ENCODE data around the gene KIF18B.
"Not testable (repeated sequence)": the region's sequence is repeated elsewhere in the genome, so short reads cannot be mapped to it uniquely, and the experiment has no call there.

Gene KIF18B

GRCh38 chr17:44969144-44969780 lies 21.7 kb upstream of the KIF18B start:
- no peak for DNase-seq (ENCODE audit: low spot score)

GRCh38 chr17:44968225-44969143 lies 20.9 kb upstream of the KIF18B start, which contains the start of gene C1QL1:
Gene C1QL1, minus strand, starts transcription at chr17:44968303. Its CDS starts 255 bp downstream, at chr17:44968048.
- DNase-seq (ENCODE audit: low spot score), result peak; percentile 90

- no peak for DNase-seq (ENCODE audit: low spot score)
Measured at GRCh38 chr17:44967907-44968224, 20.3 kb upstream of the KIF18B start.

GRCh38 chr17:44967026-44967906 lies 19.7 kb upstream of the KIF18B start:
- DNase-seq (ENCODE audit: low spot score), result no peak

DNA sequence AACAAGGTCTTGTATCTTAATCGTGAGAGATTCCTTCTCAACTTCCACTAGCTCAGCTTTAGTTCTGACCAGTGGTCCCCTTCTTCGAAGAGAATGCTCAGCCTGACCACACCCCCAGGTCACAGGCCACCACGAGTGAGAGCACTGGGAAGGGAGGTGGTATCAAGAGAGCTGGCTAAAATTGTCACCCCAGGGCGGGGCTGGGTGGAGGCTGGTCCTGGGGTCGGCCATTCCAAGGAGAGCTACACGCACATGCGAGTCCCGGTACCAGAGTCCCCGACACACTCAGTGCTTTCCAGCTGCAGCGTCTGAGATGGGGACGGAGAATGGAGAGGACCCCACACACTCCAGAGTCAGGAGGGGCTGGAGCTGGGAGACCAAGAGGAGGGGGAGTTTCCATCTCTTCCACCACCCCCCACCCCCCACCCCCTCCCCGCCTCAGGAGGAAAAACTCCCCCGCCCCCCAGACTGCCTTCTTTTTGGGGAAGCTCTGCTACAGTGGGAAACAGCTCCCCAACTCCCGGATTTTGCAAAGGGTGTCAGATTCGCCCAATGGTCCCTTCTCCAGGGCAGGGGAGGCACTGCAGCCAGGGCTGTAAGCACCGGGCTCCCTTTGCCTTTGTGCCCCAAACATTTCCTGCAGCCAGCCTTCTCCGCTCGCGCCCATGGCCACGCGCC lies 18.9 kb upstream of the KIF18B start:
- no peak for DNase-seq (ENCODE audit: low spot score)

GRCh38 chr17:44965481-44966234 lies 18.1 kb upstream of the KIF18B start:
- no peak for DNase-seq (ENCODE audit: low spot score)

DNA sequence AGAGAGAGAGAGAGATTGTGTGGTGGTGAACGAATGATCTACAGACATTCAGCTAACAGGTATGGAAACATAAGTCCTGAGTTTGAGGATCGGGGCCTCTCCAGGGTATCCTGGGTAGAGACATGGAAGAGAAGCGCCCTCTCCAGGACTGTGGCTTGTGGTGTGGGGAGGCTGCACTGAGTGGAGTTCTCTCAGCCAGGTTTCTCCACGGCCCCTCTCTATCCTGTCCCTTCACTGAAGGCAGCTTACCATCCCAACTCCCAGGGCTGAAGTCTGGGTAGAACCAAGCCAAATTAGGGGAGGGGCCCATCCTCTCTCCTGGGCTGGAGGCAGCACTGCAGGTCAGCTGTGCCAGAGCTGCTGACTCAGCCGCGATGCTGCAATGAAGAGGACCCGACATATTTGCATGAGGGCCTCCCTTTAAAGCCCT lies 14.4 kb upstream of the KIF18B start:
- no peak for DNase-seq (ENCODE audit: low spot score)

GRCh38 chr17:44960691-44961090 lies 13.1 kb upstream of the KIF18B start:
- DNase-seq (ENCODE audit: low spot score), result peak; percentile 73

- no peak for DNase-seq (ENCODE audit: low spot score)
Measured at GRCh38 chr17:44959821-44960531, 12.4 kb upstream of the KIF18B start.

DNA sequence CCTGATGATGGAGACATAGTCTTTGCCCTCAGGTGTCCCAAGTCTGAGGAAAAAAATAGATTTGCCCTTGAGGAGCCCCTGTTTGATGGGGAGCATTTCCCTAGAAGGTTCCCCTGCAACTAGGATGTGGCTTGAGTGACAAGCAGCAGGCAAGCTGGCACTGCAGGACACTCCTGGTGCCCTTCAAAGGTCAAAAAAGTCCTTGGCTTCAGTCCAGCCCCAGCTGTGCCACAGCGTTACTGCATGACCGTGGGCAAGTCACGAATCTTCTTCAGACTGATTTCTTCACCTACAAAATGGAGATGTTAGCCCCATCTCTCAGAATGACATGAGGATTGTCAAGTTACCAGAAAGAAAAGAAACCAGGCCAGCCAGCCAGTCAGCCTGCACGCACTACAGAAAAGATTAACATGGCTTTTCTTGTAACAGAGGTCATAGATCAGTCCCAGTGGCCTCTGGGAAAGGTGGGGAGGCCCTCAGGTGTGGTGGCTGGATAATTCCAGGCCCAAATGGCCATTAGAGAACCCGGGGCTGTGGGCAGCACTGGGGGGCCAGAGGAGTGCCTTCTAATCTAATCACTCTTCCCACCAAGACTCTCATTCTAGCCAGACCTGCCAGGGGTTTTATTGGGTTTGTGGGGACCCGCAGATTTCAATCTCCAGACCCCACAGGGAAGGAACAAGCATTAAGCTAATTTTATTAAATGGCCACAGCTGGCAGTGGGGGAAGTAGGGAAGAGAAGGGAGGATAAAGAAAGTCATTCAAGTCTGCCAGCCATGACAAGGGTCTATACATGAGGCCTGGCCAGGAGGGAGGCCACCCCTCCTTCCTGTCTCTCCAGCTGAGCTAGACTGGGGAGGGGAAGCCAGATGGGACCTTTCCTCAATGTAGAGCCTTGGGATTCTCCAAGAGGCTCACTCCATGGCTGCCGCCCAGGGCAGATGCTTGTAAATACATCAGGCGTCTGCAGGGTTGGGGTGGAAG lies 9.7 kb upstream of the KIF18B start:
- DNase-seq (ENCODE audit: low spot score), result no peak

DNA sequence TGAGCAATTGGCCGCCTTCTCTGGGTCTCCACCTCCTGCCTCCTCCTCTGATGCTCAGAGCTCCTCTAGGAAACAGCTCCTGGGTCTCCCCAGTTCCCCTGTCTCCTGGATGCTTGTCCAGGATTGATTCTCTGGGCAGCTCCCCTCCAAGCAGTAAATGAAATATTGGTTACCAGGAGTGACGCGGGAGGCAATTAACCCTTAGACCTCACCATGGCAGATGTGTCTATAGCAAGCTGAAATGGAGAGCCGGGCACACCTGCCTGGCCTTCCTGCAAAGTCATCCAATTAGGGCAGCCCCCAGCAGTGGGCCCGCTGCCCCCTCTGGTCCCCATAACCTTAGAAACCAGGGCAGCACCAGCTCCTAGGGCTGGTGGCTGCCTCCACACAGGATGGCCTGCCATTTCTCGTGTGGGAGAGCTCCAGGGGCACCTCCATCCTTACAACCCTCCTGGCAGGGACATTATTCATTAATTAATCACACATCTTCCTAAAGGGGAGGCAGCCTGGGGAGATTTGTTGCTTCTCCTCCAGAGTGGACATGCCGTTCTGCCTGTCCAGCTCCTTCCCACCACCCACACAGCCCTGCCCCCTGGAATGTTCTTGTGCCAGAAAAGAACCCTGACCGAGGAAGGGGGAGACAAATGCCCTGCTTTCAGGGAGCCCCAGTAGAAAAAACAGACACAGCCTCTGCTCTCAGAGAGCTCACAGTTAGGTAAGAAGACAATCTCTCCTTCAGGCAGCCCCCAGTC lies 8.3 kb upstream of the KIF18B start:
- DNase-seq (ENCODE audit: low spot score), result no peak

DNA sequence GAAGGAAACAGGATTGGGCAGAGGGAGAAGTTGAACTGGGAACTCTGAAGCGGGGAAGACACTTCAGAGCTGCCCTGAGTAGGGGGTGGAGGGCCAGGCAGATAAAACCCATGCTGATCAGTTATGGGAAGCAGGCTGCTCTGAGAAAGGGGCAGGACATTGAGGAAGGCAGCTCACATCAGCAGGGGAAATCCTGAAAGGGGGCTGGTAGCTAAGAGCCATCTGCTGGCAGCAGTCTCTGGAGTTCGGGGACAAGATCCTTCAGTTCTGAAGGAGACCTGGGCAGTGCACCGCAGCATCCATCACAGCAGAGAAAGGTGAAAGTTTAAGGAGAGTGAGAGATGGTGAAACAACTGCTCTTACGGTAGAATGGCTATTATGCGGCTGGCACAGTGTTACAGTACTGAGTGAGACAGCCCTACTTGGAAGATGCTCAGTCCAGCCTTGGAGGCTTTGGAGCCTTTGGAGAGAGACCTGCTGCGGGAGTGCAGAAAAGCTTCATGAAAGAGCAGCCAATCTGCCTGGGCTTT lies 5.4 kb upstream of the KIF18B start:
- no peak for DNase-seq (ENCODE audit: low spot score)

DNA sequence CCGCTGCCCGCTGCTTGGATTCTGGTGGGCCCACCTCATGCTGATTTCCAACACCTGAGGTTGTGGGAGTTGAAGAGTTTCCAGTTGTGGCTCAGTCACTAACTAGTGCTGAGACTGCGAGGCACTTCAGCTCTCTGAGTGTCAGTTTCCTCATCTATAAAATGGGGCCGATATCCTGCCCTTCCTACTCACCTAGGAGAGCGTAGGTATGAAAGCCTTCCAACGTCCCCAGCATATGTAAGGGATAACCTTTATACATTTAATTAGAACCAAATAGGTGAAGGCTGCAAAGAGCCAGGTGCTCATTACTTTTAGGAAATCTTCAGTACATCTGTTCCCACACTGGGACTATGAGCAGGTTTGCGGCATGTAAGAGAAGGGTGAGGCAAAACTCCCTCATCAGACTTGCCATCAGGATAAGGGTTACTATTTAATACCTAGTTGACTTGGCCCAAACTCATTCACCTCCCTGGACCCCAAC lies 782 bp upstream of the KIF18B start:
- DNase-seq (ENCODE audit: low spot score), result no peak

DNA sequence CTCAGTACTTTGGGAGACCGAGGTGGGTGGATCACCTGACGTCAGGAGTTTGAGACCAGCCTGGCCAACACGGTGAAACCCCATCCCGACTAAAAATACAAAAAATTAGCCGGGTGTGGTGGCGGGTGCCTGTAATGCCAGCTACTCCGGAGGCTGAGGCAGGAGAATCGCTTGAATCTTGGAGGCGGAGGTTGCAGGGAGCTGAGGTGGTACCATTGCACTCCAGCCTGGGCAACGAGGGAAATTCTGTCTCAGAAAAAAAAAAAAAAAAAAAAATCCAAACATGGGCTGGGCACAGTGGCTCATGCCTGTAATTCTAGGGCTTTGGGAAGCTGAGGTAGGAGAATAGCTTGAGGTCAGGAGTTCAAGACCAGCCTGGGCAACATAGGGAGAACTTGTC lies 1.9 kb downstream of the KIF18B start:
- not testable (repeated sequence) for DNase-seq (ENCODE audit: low spot score)

DNA sequence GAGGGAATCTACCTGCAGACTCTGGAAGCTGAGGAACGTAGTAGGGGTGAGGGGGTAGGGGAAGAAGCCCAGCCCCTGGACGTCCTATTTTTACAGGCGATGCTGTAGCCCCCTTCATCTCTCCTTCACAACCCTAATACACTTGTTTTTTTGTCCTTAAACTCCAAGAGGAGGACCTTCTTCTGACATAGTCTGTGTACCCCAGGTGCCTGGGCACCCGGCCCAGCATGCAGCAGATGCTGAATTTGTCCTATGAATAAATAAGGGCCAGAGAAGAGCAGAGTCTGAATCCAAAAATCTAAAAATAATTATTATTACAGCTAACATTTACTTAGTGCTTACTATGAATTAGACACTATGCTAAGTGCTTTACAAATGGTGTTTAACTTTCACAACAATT lies 5.1 kb downstream of the KIF18B start:
- DNase-seq (ENCODE audit: low spot score), result no peak

- peak; percentile 36 for DNase-seq (ENCODE audit: low spot score)
Measured at GRCh38 chr17:44941712-44942331, 5.8 kb downstream of the KIF18B start.

DNA sequence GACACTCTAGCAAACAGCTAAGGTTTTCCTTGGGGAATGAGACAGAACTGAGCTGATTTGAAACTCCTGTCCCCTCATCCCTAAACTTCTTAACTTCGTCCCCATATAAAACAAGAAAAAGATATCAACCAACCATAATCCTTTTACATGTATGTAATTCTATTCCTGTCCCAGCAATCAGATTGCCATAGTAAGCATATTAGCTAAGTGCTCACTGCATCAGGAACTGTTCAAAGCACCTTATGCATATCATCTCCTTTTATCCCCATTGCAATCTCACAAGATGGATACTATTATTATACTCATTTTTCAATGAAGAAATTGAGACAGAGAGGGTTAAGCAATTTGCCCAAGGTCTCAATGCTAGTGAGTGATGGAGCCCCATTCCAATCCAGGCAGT lies 6.8 kb downstream of the KIF18B start:
- DNase-seq (ENCODE audit: low spot score), result no peak

- DNase-seq (ENCODE audit: low spot score), result peak; percentile 78
Measured at GRCh38 chr17:44940317-44940716, 7.3 kb downstream of the KIF18B start.
